ENCODE measurements around the gene CDK5RAP2.

Gene CDK5RAP2

GRCh38 chr9:120375316-120375715 lies 204.7 kb downstream of the CDK5RAP2 start:
- TF ChIP-seq EZH2phosphoT487 (IDR thresholded peaks at IDR 0.05; ENCODE audit: low read depth) = no peak
- TF ChIP-seq, protein P1, sequence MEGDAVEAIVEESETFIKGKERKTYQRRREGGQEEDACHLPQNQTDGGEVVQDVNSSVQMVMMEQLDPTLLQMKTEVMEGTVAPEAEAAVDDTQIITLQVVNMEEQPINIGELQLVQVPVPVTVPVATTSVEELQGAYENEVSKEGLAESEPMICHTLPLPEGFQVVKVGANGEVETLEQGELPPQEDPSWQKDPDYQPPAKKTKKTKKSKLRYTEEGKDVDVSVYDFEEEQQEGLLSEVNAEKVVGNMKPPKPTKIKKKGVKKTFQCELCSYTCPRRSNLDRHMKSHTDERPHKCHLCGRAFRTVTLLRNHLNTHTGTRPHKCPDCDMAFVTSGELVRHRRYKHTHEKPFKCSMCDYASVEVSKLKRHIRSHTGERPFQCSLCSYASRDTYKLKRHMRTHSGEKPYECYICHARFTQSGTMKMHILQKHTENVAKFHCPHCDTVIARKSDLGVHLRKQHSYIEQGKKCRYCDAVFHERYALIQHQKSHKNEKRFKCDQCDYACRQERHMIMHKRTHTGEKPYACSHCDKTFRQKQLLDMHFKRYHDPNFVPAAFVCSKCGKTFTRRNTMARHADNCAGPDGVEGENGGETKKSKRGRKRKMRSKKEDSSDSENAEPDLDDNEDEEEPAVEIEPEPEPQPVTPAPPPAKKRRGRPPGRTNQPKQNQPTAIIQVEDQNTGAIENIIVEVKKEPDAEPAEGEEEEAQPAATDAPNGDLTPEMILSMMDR (IDR thresholded peaks at IDR 0.05; ENCODE audit: low read depth, low read length) = no peak
- Histone ChIP-seq H3K9ac (ENCODE audit: low read length) (no peak overlapping the region), H3K27ac (ENCODE audit: low read length) (no peak overlapping the region), H3K4me1 (ENCODE audit: low read length) (no peaks in the 10 kb centered on the region), H2AFZ (ENCODE audit: low read depth, low read length) (no peak overlapping the region), H3K9me3 (ENCODE audit: insufficient read depth, low read length) (no peaks in the 10 kb centered on the region), H3K36me3 (replicated peaks; ENCODE audit: low read depth, low read length) (no peaks in the 10 kb centered on the region), H3K4me2 (ENCODE audit: low read length) (no peak overlapping the region), H3K27me3 (ENCODE audit: low read depth, low read length) (no peaks in the 10 kb centered on the region), H3K4me3 (ENCODE audit: low read length) (no peak overlapping the region), H4K20me1 (ENCODE audit: insufficient read depth, low read length) (no peaks in the 10 kb centered on the region), H3K79me2 (ENCODE audit: low read length) (no peaks in the 10 kb centered on the region)

GRCh38 chr9:120374817-120375216 lies 205.2 kb downstream of the CDK5RAP2 start:
- Histone ChIP-seq H3K9ac (ENCODE audit: low read length) (no peak overlapping the region), H4K20me1 (ENCODE audit: insufficient read depth, low read length) (no peaks in the 10 kb centered on the region), H3K4me1 (ENCODE audit: low read length) (no peaks in the 10 kb centered on the region), H2AFZ (ENCODE audit: low read depth, low read length) (no peak overlapping the region), H3K27me3 (ENCODE audit: low read depth, low read length) (no peaks in the 10 kb centered on the region), H3K4me3 (ENCODE audit: low read length) (no peak overlapping the region), H3K79me2 (ENCODE audit: low read length) (no peaks in the 10 kb centered on the region), H3K27ac (ENCODE audit: low read length) (no peak overlapping the region), H3K4me2 (ENCODE audit: low read length) (no peak overlapping the region), H3K36me3 (replicated peaks; ENCODE audit: low read depth, low read length) (no peaks in the 10 kb centered on the region), H3K9me3 (ENCODE audit: insufficient read depth, low read length) (no peaks in the 10 kb centered on the region)
- no peak for TF ChIP-seq EZH2phosphoT487 (IDR thresholded peaks at IDR 0.05; ENCODE audit: low read depth)
- TF ChIP-seq, protein P1 (IDR thresholded peaks at IDR 0.05; ENCODE audit: low read depth, low read length) = no peak

GRCh38 chr9:120374239-120374638 lies 205.7 kb downstream of the CDK5RAP2 start:
- no peak overlapping the region for H3K4me2 ChIP-seq (ENCODE audit: low read length)
- H3K9ac ChIP-seq (ENCODE audit: low read length) = no peak overlapping the region
- H2AFZ ChIP-seq (ENCODE audit: low read depth, low read length) = no peak overlapping the region
- H3K4me3 ChIP-seq (ENCODE audit: low read length) = no peak overlapping the region
- H3K4me1 ChIP-seq (ENCODE audit: low read length) = no peaks in the 10 kb centered on the region
- no peak for TF ChIP-seq EZH2phosphoT487 (IDR thresholded peaks at IDR 0.05; ENCODE audit: low read depth)
- TF ChIP-seq, protein P1 (IDR thresholded peaks at IDR 0.05; ENCODE audit: low read depth, low read length) = no peak
- no peaks in the 10 kb centered on the region for H3K79me2 ChIP-seq (ENCODE audit: low read length)
- H3K27me3 ChIP-seq (ENCODE audit: low read depth, low read length) = no peaks in the 10 kb centered on the region
- H3K27ac ChIP-seq (ENCODE audit: low read length) = no peak overlapping the region
- no peaks in the 10 kb centered on the region for H3K36me3 ChIP-seq (replicated peaks; ENCODE audit: low read depth, low read length)
- H4K20me1 ChIP-seq (ENCODE audit: insufficient read depth, low read length) = no peaks in the 10 kb centered on the region
- H3K9me3 ChIP-seq (ENCODE audit: insufficient read depth, low read length) = no peaks in the 10 kb centered on the region

DNA sequence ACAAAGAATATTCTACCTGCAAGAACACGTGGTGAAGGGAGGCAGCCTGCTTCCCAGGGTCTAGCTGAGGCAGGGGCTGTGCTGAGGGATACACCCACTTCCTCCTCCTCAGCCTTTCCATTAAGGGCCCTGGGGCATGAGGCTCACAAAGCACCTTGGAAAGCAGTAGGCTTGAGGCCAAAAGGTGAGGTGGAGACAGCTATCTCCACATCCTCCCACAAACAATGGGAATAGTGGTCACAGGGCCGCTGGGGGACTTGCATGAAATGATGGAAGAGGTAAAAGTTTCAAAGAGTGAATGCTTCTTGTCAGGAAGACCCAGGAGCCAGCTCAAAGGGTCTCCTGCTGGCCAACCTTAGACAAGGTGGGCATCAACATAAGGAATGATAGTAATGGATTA lies 207.9 kb downstream of the CDK5RAP2 start:
- H3K4me2 ChIP-seq (ENCODE audit: low read length) = no peak overlapping the region
- H2AFZ ChIP-seq (ENCODE audit: low read depth, low read length) = no peak overlapping the region
- no peak for TF ChIP-seq EZH2phosphoT487 (IDR thresholded peaks at IDR 0.05; ENCODE audit: low read depth)
- TF ChIP-seq, protein P1 (IDR thresholded peaks at IDR 0.05; ENCODE audit: low read depth, low read length) = no peak
- no peaks in the 10 kb centered on the region for H3K36me3 ChIP-seq (replicated peaks; ENCODE audit: low read depth, low read length)
- H3K27me3 ChIP-seq (ENCODE audit: low read depth, low read length) = no peaks in the 10 kb centered on the region
- no peaks in the 10 kb centered on the region for H3K79me2 ChIP-seq (ENCODE audit: low read length)
- no peak overlapping the region for H3K9ac ChIP-seq (ENCODE audit: low read length)
- no peaks in the 10 kb centered on the region for H4K20me1 ChIP-seq (ENCODE audit: insufficient read depth, low read length)
- H3K4me1 ChIP-seq (ENCODE audit: low read length) = no peaks in the 10 kb centered on the region
- no peak overlapping the region for H3K27ac ChIP-seq (ENCODE audit: low read length)
- no peak overlapping the region for H3K4me3 ChIP-seq (ENCODE audit: low read length)
- no peaks in the 10 kb centered on the region for H3K9me3 ChIP-seq (ENCODE audit: insufficient read depth, low read length)
